GM12878 (cell line): ENCODE data around the gene ARAP1. TPM values are rescaled to one million over a fixed set of nuclear protein-coding genes. Genes with fewer than 3 reads are reported as not detected.

Source experiments
- ATAC-seq: fragments of 200-7000 bp; cut with Tn5 transposase; 3 replicates; pipeline ENCODE4 v1.9.1; 2020; ENCODE audit warnings: mild to moderate bottlenecking, moderate library complexity
- BruUV-seq: library from RNA; stranded (reverse); fragments of 400-500 nt; replicated peaks from 2 replicates; lab custom pipeline; 2021; lab: Mats Ljungman, UMichigan
- CTCF ChIA-PET: fragments of 300-600 bp; sonication (Branson Sonifier 250); formaldehyde crosslinking; extraction: SDS; loops from one replicate; lab custom pipeline; 2021; ENCODE audit warnings: inconsistent platforms; lab: Yijun Ruan, JAX
- POLR2A ChIA-PET: fragments of 350-600 bp; formaldehyde crosslinking; extraction: SDS; loops from one replicate; lab custom pipeline; 2021; ENCODE audit warnings: inconsistent platforms; lab: Charles Lee
- RAD21 ChIA-PET: fragments of 300-600 bp; sonication (Branson Sonifier 250); formaldehyde crosslinking; loops from one replicate; lab custom pipeline; 2023; ENCODE audit warnings: antibody characterized with exemption; ENCODE audit not compliant: unreplicated experiment; lab: Charles Lee
- SMC1A ChIA-PET: fragments of 300-600 bp; sonication (Branson Sonifier 250); formaldehyde crosslinking; loops from one replicate; lab custom pipeline; 2023; ENCODE audit not compliant: unreplicated experiment, uncharacterized antibody; lab: Charles Lee
- DNase-seq: peaks from one replicate; pipeline ENCODE4 v3.0.0-alpha.2; 2011; ENCODE audit warnings: low read depth, low spot score
- FAIRE-seq: peaks from 3 replicates; lab custom pipeline; 2011; peaks lifted over from hg19 to GRCh38; lab: Jason Lieb, UNC
- H2AFZ ChIP-seq: 2 replicates; pipeline ENCODE4 v1.6.0; 2011; ENCODE audit warnings: low read depth, low read length, control low read depth; ENCODE audit not compliant: control insufficient read depth
- H3K27ac ChIP-seq: 2 replicates; pipeline ENCODE4 v1.5.1; 2011; ENCODE audit warnings: control low read depth; ENCODE audit not compliant: control insufficient read depth, insufficient read depth
- H3K27me3 ChIP-seq, 2 experiments: replicated peaks in 1 of 2; 2 replicates each; pipeline versions ENCODE4 v1.6.0 to v1.6.1; 2011; ENCODE audit warnings: low read length in 1 of 2; ENCODE audit not compliant: control insufficient read depth in 2 of 2, insufficient read depth in 2 of 2
- H3K36me3 ChIP-seq, 2 experiments: 2 replicates each; pipeline ENCODE4 v1.5.1; 2011; ENCODE audit warnings: low read length in 1 of 2; ENCODE audit not compliant: control insufficient read depth in 2 of 2, insufficient read depth in 2 of 2
- H3K4me1 ChIP-seq: 2 replicates; pipeline ENCODE4 v1.6.1; 2011; ENCODE audit warnings: mild to moderate bottlenecking, low read length, moderate library complexity, mixed read lengths; ENCODE audit not compliant: control insufficient read depth, insufficient read depth
- H3K4me2 ChIP-seq: 2 replicates; pipeline ENCODE4 v1.6.0; 2011; ENCODE audit warnings: control low read depth; ENCODE audit not compliant: control insufficient read depth, insufficient read depth
- H3K4me3 ChIP-seq: fragments of 200-600 bp; sonication (generic); 2 replicates; pipeline ENCODE4 v1.5.1; 2016
- H3K79me2 ChIP-seq: 2 replicates; pipeline ENCODE4 v1.6.0; 2011; ENCODE audit warnings: low read length; ENCODE audit not compliant: control insufficient read depth, insufficient read depth
- H3K9ac ChIP-seq: 2 replicates; pipeline ENCODE4 v1.8.0; 2011; ENCODE audit warnings: low read length, control low read depth, mixed read lengths; ENCODE audit not compliant: control insufficient read depth, insufficient read depth
- H3K9me3 ChIP-seq: replicated peaks from 3 replicates; pipeline ENCODE4 v1.5.1; 2011; ENCODE audit warnings: mild to moderate bottlenecking, low read length; ENCODE audit not compliant: control insufficient read depth, insufficient read depth
- H4K20me1 ChIP-seq: 2 replicates; pipeline ENCODE4 v1.6.0; 2011; ENCODE audit not compliant: control insufficient read depth, insufficient read depth
- CBFB ChIP-seq: IDR thresholded peaks from 2 replicates; pipeline ENCODE4 v1.6.1; 2016; ENCODE audit warnings: antibody characterized with exemption, low read depth
- CBX5 ChIP-seq: sonication (generic); IDR thresholded peaks from 2 replicates; pipeline ENCODE4 v1.6.1; 2016; ENCODE audit warnings: low read depth, moderate library complexity, mild to moderate bottlenecking, inconsistent platforms
- EGR1 ChIP-seq, 2 experiments: IDR thresholded peaks; 1 replicate in 1 of 2; 2 replicates in 1 of 2; pipeline ENCODE4 v1.6.1; 2011 to 2012; ENCODE audit warnings: low read depth in 2 of 2, low read length in 2 of 2, borderline replicate concordance in 1 of 2, mild to moderate bottlenecking in 1 of 2, moderate library complexity in 1 of 2
- HDAC2 ChIP-seq: fragments of 200-600 bp; sonication (generic); IDR thresholded peaks from 2 replicates; pipeline ENCODE4 v1.6.1; 2017
- IKZF2 ChIP-seq, 2 experiments: fragments of 450-650 bp; IDR thresholded peaks; 2 replicates each; pipeline ENCODE4 v1.6.1; 2017; ENCODE audit warnings: mild to moderate bottlenecking in 2 of 2, moderate library complexity in 2 of 2
- IRF4 ChIP-seq: IDR thresholded peaks from 2 replicates; pipeline ENCODE4 v1.6.1; 2011; ENCODE audit warnings: low read depth, low read length
- JUNB ChIP-seq: IDR thresholded peaks from 2 replicates; pipeline ENCODE4 v1.6.1; 2016; ENCODE audit warnings: antibody characterized with exemption, mild to moderate bottlenecking
- LARP7 ChIP-seq: fragments of 450-650 bp; IDR thresholded peaks from 2 replicates; pipeline ENCODE4 v1.6.1; 2017; ENCODE audit warnings: mild to moderate bottlenecking
- MYB ChIP-seq: fragments of 150-350 bp; IDR thresholded peaks from 2 replicates; pipeline ENCODE4 v1.6.1; 2014; ENCODE audit warnings: mild to moderate bottlenecking, low read depth, low read length, borderline replicate concordance
- NFIC ChIP-seq: IDR thresholded peaks from 2 replicates; pipeline ENCODE4 v1.6.1; 2012; ENCODE audit warnings: low read depth, mild to moderate bottlenecking, inconsistent platforms, low read length, moderate library complexity
- SMAD5 ChIP-seq: IDR thresholded peaks from 2 replicates; pipeline ENCODE4 v1.6.1; 2016; ENCODE audit warnings: antibody characterized with exemption, low read depth
- WGBS: methylation state at CpG from one replicate; pipeline ENCODE4 v1.1.6; 2016; ENCODE audit warnings: low lambda C conversion rate; ENCODE audit not compliant: insufficient replicate concordance, insufficient coverage; ENCODE audit errors: missing lambda C conversion rate; 5-methylcytosine and 5-hydroxymethylcytosine counted together
- in situ Hi-C: fragments of 300-500 bp; cut with MboI; formaldehyde crosslinking; loops from 9 replicates; pipeline ENCODE4 v1.14.3; 2018; ENCODE audit warnings: mixed read lengths
- intact Hi-C: fragments of 100-400 bp; cut with micrococcal nuclease; formaldehyde crosslinking; loops from one replicate; pipeline ENCODE4 v1.14.2; 2022; ENCODE audit not compliant: unreplicated experiment
- polyA plus RNA-seq, 11 experiments: library from polyadenylated mRNA; depleted of rRNA in 4 of 11; unstranded in 6 of 11; stranded (reverse) in 5 of 11; fragments of >200 nt; fragmentation: Nextera tagmentation in 4 of 11; fragmentation: Illumina TruSeq in 1 of 11; extraction: Ambion mirVana in 4 of 11; extraction: Trizol in 1 of 11; gene quantifications; 1 replicate in 1 of 11; 2 replicates in 10 of 11; pipeline versions ENCODE4 v1.2.1 to v1.2.3, GENCODE V29; 2011 to 2016; ENCODE audit warnings: inconsistent platforms in 2 of 11, missing spikeins in 2 of 11, low read depth in 1 of 11
- total RNA-seq, 4 experiments: library from RNA; depleted of rRNA in 3 of 4; stranded (reverse); fragments of >200 nt in 3 of 4; fragmentation: Illumina TruSeq in 1 of 4; extraction: Trizol in 1 of 4; gene quantifications; 2 replicates each; pipeline versions ENCODE4 v1.2.1 to v1.2.3, GENCODE V29; 2013 to 2021
- TF ChIP-seq, protein P1 (sequence below): fragments of 450-650 bp; IDR thresholded peaks from 2 replicates; pipeline ENCODE4 v1.6.1; 2016; ENCODE audit warnings: mild to moderate bottlenecking
- TF ChIP-seq, protein P2 (sequence below): fragments of 450-650 bp; IDR thresholded peaks from 2 replicates; pipeline ENCODE4 v1.6.1; 2017; ENCODE audit warnings: mild to moderate bottlenecking
- TF ChIP-seq, protein P3 (sequence below): fragments of 450-650 bp; IDR thresholded peaks from 2 replicates; pipeline ENCODE4 v1.6.1; 2017; ENCODE audit warnings: low read depth, mild to moderate bottlenecking, moderate library complexity
- TF ChIP-seq, protein P4 (sequence below): IDR thresholded peaks from 2 replicates; pipeline ENCODE4 v1.6.1; 2011; ENCODE audit warnings: borderline replicate concordance, low read depth, mild to moderate bottlenecking, moderate library complexity, mixed read lengths, low read length; ENCODE audit not compliant: insufficient read depth; ENCODE audit errors: extremely low read length
- TF ChIP-seq, protein P5 (sequence below): IDR thresholded peaks from 2 replicates; pipeline ENCODE4 v1.6.1; 2012; ENCODE audit warnings: low read depth, low read length, improper control_type of control experiment

ARAP1 gene
- total and polyA plus RNA-seq, 10 of the 15 experiments (the other 5 are each of a cell fraction or from before 2014, with no cell fraction given): 0.55 to 102 (median 51.0) TPM

DNA sequence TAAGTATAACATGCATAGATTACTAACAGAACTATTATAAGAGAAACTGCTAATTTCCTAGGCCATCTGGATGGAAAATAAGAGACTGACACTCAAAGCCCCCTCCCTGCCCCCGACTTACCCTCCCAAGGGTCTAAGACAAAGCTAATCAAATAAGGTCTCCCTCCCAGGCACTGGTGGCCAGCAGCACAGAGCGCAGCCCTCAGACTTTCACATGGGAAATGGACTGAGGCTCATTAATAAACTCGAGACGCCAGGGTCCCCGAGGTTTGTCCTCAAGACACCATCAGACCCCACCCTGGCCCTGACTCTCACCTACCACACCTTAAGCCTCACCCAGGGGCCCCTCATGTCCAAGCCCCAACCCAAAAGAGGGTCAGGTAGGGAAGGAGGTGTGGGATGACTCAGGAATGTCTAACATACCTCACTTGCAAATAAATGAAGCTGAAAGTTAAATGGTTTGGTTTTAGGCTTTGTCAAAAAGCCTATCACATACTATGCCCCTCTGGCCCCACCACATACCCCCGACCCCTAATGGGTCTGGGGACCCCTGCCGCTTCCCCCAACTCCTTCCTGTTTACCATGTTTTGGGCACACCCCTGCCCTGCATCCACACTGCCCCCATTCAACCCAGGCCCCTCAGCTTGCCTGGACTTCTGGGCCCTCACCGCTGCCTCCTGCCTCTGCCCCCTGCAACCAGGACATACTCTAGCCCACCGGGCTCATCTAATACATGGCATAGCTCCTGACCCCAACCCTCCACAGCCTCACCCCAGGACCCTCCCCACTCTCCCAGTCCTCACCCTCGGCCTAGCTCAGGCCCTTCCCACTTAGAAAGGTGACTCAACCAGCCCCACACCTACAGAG is 11.4 kb downstream of the ARAP1 start:
- POLR2A ChIA-PET: interaction anchor here (0.5 to 5.9 kb wide), 10 partner anchors 9 to 75 kb away, joined by 3 to 40 read pairs (median 4); partner anchors contain the start of genes ARAP1 and STARD10
- in situ Hi-C loops: no loop called here

More for the DNA sequence above, 11.4 kb downstream of the ARAP1 start:
- Histone ChIP-seq H2AFZ (no peak overlapping the region), H3K36me3 (no peaks in the 10 kb centered on the region), H3K79me2 (peaks cover 88% of the 10 kb centered on the region), H3K27ac (peak overlapping the region; percentile 98), H4K20me1 (no peaks in the 10 kb centered on the region), H3K4me3 (peak overlapping the region; percentile 31; the same call in 1 of the 2 replicates), H3K27me3 (no peaks in the 10 kb centered on the region), H3K9ac (peak overlapping the region; percentile 45), H3K4me1 (peaks cover 89% of the 10 kb centered on the region), H3K9me3 (no peaks in the 10 kb centered on the region), H3K4me2 (peak overlapping the region; percentile 99)
- intact Hi-C loops: loop anchor here (5.0 to 10.0 kb wide), 4 partner anchors 52 to 414 kb away; partner anchors contain the start of genes ATG16L2 and STARD10
- TF ChIP-seq CBFB: no peak
- TF ChIP-seq IKZF2 (IDR thresholded peaks at IDR 0.05): no peak
- TF ChIP-seq JUNB: no peak
- TF ChIP-seq, protein P1, sequence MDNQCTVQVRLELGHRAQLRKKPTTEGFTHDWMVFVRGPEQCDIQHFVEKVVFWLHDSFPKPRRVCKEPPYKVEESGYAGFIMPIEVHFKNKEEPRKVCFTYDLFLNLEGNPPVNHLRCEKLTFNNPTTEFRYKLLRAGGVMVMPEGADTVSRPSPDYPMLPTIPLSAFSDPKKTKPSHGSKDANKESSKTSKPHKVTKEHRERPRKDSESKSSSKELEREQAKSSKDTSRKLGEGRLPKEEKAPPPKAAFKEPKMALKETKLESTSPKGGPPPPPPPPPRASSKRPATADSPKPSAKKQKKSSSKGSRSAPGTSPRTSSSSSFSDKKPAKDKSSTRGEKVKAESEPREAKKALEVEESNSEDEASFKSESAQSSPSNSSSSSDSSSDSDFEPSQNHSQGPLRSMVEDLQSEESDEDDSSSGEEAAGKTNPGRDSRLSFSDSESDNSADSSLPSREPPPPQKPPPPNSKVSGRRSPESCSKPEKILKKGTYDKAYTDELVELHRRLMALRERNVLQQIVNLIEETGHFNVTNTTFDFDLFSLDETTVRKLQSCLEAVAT: no peak
- TF ChIP-seq, protein P2, sequence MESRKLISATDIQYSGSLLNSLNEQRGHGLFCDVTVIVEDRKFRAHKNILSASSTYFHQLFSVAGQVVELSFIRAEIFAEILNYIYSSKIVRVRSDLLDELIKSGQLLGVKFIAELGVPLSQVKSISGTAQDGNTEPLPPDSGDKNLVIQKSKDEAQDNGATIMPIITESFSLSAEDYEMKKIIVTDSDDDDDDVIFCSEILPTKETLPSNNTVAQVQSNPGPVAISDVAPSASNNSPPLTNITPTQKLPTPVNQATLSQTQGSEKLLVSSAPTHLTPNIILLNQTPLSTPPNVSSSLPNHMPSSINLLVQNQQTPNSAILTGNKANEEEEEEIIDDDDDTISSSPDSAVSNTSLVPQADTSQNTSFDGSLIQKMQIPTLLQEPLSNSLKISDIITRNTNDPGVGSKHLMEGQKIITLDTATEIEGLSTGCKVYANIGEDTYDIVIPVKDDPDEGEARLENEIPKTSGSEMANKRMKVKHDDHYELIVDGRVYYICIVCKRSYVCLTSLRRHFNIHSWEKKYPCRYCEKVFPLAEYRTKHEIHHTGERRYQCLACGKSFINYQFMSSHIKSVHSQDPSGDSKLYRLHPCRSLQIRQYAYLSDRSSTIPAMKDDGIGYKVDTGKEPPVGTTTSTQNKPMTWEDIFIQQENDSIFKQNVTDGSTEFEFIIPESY: no peak
- TF ChIP-seq, protein P3, sequence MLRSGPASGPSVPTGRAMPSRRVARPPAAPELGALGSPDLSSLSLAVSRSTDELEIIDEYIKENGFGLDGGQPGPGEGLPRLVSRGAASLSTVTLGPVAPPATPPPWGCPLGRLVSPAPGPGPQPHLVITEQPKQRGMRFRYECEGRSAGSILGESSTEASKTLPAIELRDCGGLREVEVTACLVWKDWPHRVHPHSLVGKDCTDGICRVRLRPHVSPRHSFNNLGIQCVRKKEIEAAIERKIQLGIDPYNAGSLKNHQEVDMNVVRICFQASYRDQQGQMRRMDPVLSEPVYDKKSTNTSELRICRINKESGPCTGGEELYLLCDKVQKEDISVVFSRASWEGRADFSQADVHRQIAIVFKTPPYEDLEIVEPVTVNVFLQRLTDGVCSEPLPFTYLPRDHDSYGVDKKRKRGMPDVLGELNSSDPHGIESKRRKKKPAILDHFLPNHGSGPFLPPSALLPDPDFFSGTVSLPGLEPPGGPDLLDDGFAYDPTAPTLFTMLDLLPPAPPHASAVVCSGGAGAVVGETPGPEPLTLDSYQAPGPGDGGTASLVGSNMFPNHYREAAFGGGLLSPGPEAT: no peak
- no peak for TF ChIP-seq SMAD5
- TF ChIP-seq IRF4: no peak
- TF ChIP-seq, protein P4, sequence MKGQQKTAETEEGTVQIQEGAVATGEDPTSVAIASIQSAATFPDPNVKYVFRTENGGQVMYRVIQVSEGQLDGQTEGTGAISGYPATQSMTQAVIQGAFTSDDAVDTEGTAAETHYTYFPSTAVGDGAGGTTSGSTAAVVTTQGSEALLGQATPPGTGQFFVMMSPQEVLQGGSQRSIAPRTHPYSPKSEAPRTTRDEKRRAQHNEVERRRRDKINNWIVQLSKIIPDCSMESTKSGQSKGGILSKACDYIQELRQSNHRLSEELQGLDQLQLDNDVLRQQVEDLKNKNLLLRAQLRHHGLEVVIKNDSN: no peak
- TF ChIP-seq MYB: no peak
- no peak for TF ChIP-seq LARP7
- TF ChIP-seq, protein P5, sequence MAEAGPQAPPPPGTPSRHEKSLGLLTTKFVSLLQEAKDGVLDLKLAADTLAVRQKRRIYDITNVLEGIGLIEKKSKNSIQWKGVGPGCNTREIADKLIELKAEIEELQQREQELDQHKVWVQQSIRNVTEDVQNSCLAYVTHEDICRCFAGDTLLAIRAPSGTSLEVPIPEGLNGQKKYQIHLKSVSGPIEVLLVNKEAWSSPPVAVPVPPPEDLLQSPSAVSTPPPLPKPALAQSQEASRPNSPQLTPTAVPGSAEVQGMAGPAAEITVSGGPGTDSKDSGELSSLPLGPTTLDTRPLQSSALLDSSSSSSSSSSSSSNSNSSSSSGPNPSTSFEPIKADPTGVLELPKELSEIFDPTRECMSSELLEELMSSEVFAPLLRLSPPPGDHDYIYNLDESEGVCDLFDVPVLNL: no peak
- TF ChIP-seq CBX5: no peak
- no peak for TF ChIP-seq EGR1 (IDR thresholded peaks at IDR 0.05; ENCODE audit: borderline replicate concordance in 1 of 2, low read depth in 2 of 2, low read length in 2 of 2)
- no peak for TF ChIP-seq NFIC
- no peak for TF ChIP-seq HDAC2
- SMC1A ChIA-PET: interaction anchor here (0.7 to 5.4 kb wide), 8 partner anchors 9 to 437 kb away, joined by 3 to 41 read pairs (median 8); partner anchors contain the start of genes ATG16L2 and STARD10
- RAD21 ChIA-PET: interaction anchor here (0.6 to 8.2 kb wide), 14 partner anchors 9 to 424 kb away, joined by 3 to 55 read pairs (median 4); partner anchors contain the start of genes ARAP1 and STARD10
- BruUV-seq: no TSS peak
- CTCF ChIA-PET: interaction anchor here (0.6 to 7.5 kb wide), 11 partner anchors 9 to 642 kb away, joined by 3 to 89 read pairs (median 4); partner anchors contain the start of gene STARD10
- no peak for ATAC-seq
- no peak for DNase-seq
- 12% methylated on average over 10 of the region's 10 CpGs for WGBS
- FAIRE-seq: no peak
